NCI-H460 (cell line): ENCODE results near the gene TSSK2. TPM values are rescaled to one million over a fixed set of nuclear protein-coding genes. Genes with fewer than 3 reads are reported as not detected.
"Not testable (repeated sequence)": the region's sequence is repeated elsewhere in the genome, so short reads cannot be mapped to it uniquely, and the experiment has no call there.

Experiments
- DNase-seq: peaks from one replicate; pipeline ENCODE4 v3.0.0-alpha.2; 2016; ENCODE audit warnings: low read depth; ENCODE audit errors: extremely low read depth
- polyA plus RNA-seq: library from polyadenylated mRNA; depleted of rRNA; stranded (reverse); fragments of >200 nt; gene quantifications from 2 replicates; pipeline ENCODE4 v1.2.3, GENCODE V29; 2014; cell fraction: nucleus; rRNA removed
- total RNA-seq: library from RNA; depleted of rRNA; stranded (reverse); fragments of >200 nt; shearing (Covaris generic); gene quantifications from 2 replicates; pipeline ENCODE4 v1.2.3, GENCODE V29; 2014; rRNA removed

TSSK2 gene
- total RNA-seq: not detected in 2 replicates
- polyA plus RNA-seq: not detected in 2 replicates

- no peak for DNase-seq
These were observed at the start of gene TSSK2 for GRCh38 chr22:19130959-19131684. Gene TSSK2 (plus strand): TSS chr22:19131308. CDS start chr22:19131400, 92 bp downstream.

- no peak for DNase-seq
These were observed 49.8 kb upstream of the TSSK2 start for GRCh38 chr22:19081351-19081750.

- DNase-seq: no peak
These were observed 49.0 kb upstream of the TSSK2 start for GRCh38 chr22:19082101-19082500.

- DNase-seq: no peak
These were observed 48.3 kb upstream of the TSSK2 start for GRCh38 chr22:19082793-19083192.

GRCh38 chr22:19084126-19084525, 47.0 kb upstream of the TSSK2 start:
- DNase-seq: not testable (repeated sequence)

GRCh38 chr22:19084586-19084985, 46.5 kb upstream of the TSSK2 start:
- DNase-seq: not testable (repeated sequence)

GRCh38 chr22:19085233-19085718, 45.8 kb upstream of the TSSK2 start:
- peak; percentile 26 for DNase-seq

GRCh38 chr22:19086417-19086816, 44.7 kb upstream of the TSSK2 start:
- no peak for DNase-seq

- DNase-seq: no peak
These were observed 44.2 kb upstream of the TSSK2 start for GRCh38 chr22:19086896-19087295.

- no peak for DNase-seq
These were observed 42.1 kb upstream of the TSSK2 start for GRCh38 chr22:19088866-19089595.

GRCh38 chr22:19090183-19090582, 40.9 kb upstream of the TSSK2 start:
- DNase-seq: no peak

GRCh38 chr22:19090586-19091127, 40.5 kb upstream of the TSSK2 start:
- DNase-seq: no peak

GRCh38 chr22:19092725-19093124, 38.4 kb upstream of the TSSK2 start:
- DNase-seq: no peak

GRCh38 chr22:19094393-19094997, 36.6 kb upstream of the TSSK2 start:
- no peak for DNase-seq

GRCh38 chr22:19096555-19096954, 34.6 kb upstream of the TSSK2 start:
- DNase-seq: no peak

GRCh38 chr22:19097518-19097917, 33.6 kb upstream of the TSSK2 start:
- no peak for DNase-seq

GRCh38 chr22:19098157-19098556, 33.0 kb upstream of the TSSK2 start:
- DNase-seq: no peak

GRCh38 chr22:19103880-19104821, 27.0 kb upstream of the TSSK2 start:
- DNase-seq: no peak

GRCh38 chr22:19105456-19105855, 25.7 kb upstream of the TSSK2 start:
- no peak for DNase-seq
